MCF 10A (cell line): ENCODE results near the gene EXOSC9. TPM values are rescaled to one million over a fixed set of nuclear protein-coding genes. Genes with fewer than 3 reads are reported as not detected.

ENCODE experiments used
- BruUV-seq: library from RNA; stranded (reverse); fragments of 400-500 nt; replicated peaks from 2 replicates; lab custom pipeline; 2021; lab: Mats Ljungman, UMichigan
- CTCF ChIA-PET: fragments of 300-600 bp; sonication (Branson Sonifier 250); formaldehyde crosslinking; extraction: SDS; loops from one replicate; lab custom pipeline; 2021; ENCODE audit warnings: antibody characterized with exemption, inconsistent platforms; lab: Yijun Ruan, JAX
- POLR2A ChIA-PET: fragments of 300-600, 350-650 bp; sonication (Branson Sonifier 250); formaldehyde crosslinking; extraction: SDS; loops from one replicate; lab custom pipeline; 2020; ENCODE audit warnings: antibody characterized with exemption, inconsistent platforms; lab: Yijun Ruan, JAX
- DNase-seq: peaks from one replicate; pipeline ENCODE4 v3.0.0-alpha.2; 2018; ENCODE audit not compliant: unreplicated experiment
- H3K27ac Mint-ChIP-seq: one replicate; pipeline ENCODE4 v1.8.0; 2022; ENCODE audit warnings: mild to moderate bottlenecking, low read depth, mixed read lengths; ENCODE audit not compliant: unreplicated experiment
- H3K27me3 Mint-ChIP-seq: one replicate; pipeline ENCODE4 v1.8.0; 2022; ENCODE audit warnings: mixed read lengths; ENCODE audit not compliant: insufficient read depth, unreplicated experiment
- H3K36me3 Mint-ChIP-seq: one replicate; pipeline ENCODE4 v1.8.0; 2022; ENCODE audit warnings: mild to moderate bottlenecking, moderate library complexity, mixed read lengths; ENCODE audit not compliant: insufficient read depth, unreplicated experiment
- H3K4me1 Mint-ChIP-seq: one replicate; pipeline ENCODE4 v1.8.0; 2022; ENCODE audit warnings: mixed read lengths; ENCODE audit not compliant: insufficient read depth, unreplicated experiment
- H3K4me3 Mint-ChIP-seq: one replicate; pipeline ENCODE4 v1.8.0; 2022; ENCODE audit warnings: mild to moderate bottlenecking, moderate library complexity, mixed read lengths; ENCODE audit not compliant: unreplicated experiment
- H3K9me3 Mint-ChIP-seq: one replicate; pipeline ENCODE4 v1.8.0; 2022; ENCODE audit warnings: mixed read lengths; ENCODE audit not compliant: unreplicated experiment
- intact Hi-C: fragments of 100-400 bp; cut with micrococcal nuclease; formaldehyde crosslinking; loops from 2 replicates; pipeline ENCODE4 v1.14.1; 2022
- total RNA-seq: library from RNA; stranded (reverse); gene quantifications from 2 replicates; pipeline ENCODE4 v1.2.3, GENCODE V29; 2022
- TF ChIP-seq, protein P1 (sequence below): fragments of 200-600 bp; IDR thresholded peaks from one replicate; pipeline ENCODE4 v1.8.0; 2022; ENCODE audit warnings: antibody characterized with exemption, mild to moderate bottlenecking; ENCODE audit not compliant: unreplicated experiment

Gene EXOSC9
- total RNA-seq, 1 experiment from 2014 or later: 30.9 TPM

DNA sequence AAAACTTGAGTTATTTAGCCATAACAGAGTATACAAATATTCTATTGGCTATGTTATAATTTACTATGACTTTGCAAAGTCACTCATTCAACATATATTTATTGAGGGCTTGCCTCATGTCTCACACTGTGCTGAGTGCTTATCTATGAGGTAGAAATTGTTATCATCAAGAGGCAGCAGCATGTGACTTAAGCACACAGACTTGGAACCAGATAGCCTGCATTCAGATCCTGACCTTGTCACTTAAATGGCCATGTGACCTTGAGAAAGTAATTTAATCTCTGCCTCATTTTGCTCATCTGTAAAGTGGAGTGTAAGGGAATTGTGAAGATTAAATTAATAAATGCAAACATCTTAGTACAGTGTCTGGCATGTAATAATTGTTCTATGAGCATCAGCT lies 10.1 kb upstream of the EXOSC9 start:
- TF ChIP-seq, protein P1, sequence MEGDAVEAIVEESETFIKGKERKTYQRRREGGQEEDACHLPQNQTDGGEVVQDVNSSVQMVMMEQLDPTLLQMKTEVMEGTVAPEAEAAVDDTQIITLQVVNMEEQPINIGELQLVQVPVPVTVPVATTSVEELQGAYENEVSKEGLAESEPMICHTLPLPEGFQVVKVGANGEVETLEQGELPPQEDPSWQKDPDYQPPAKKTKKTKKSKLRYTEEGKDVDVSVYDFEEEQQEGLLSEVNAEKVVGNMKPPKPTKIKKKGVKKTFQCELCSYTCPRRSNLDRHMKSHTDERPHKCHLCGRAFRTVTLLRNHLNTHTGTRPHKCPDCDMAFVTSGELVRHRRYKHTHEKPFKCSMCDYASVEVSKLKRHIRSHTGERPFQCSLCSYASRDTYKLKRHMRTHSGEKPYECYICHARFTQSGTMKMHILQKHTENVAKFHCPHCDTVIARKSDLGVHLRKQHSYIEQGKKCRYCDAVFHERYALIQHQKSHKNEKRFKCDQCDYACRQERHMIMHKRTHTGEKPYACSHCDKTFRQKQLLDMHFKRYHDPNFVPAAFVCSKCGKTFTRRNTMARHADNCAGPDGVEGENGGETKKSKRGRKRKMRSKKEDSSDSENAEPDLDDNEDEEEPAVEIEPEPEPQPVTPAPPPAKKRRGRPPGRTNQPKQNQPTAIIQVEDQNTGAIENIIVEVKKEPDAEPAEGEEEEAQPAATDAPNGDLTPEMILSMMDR: no peak
- H3K27ac Mint-ChIP-seq: no peak overlapping the region
- no TSS peak for BruUV-seq
- no peaks in the 10 kb centered on the region for H3K27me3 Mint-ChIP-seq
- no peak overlapping the region for H3K4me3 Mint-ChIP-seq
- H3K36me3 Mint-ChIP-seq: no peaks in the 10 kb centered on the region
- peaks cover 26% of the 10 kb centered on the region for H3K4me1 Mint-ChIP-seq
- POLR2A ChIA-PET: no interaction called here
- no peaks in the 10 kb centered on the region for H3K9me3 Mint-ChIP-seq
- CTCF ChIA-PET: interaction anchor here (0.9 to 1.2 kb wide), 2 partner anchors 12 to 76 kb away, joined by 3 to 5 read pairs; no protein-coding TSS in a partner anchor
- intact Hi-C loops: no loop called here
- no peak for DNase-seq

DNA sequence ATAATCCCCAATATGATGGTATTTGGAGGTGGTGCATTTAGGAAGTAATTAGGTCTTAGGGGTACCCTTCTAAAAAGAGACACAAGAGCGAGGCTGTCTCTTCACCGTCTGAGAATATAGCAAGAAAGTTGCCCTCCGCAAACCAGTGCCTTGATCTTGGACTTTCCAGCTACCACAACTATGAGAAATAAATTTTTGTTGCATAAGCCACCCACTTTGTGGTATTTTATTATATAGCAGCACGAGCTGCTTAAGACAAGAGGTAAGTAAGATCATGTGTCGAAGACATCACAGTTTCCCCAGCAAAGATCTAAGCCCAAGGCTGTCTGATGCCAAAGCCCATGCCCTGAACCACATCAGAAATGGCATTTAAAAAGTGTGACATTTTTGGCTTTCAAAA lies 9.6 kb upstream of the EXOSC9 start:
- POLR2A ChIA-PET: interaction anchor here (0.7 kb wide), 1 partner anchor 247 kb away, joined by 3 read pairs; no protein-coding TSS in a partner anchor

DNA sequence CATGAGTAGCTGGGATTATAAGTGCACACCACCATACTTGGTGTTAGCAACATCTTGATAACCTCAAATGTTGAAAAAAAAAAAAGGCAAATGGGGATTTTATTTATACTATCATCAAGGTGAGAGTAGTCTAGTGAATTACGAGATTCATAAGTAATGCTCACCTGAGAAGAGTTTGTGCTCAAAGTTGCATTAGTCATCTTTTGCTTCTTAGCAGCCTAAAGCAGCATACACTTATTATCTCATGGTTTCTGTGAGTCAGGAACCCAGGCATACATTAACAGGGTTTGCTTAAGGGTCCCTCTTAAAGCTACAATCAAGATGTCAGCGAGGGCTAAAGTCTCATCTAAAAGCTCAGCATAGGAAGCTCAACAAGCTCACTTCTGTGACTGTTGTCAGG lies 8.2 kb upstream of the EXOSC9 start:
- H3K4me1 Mint-ChIP-seq: peaks cover 26% of the 10 kb centered on the region
- BruUV-seq: no TSS peak
- intact Hi-C loops: no loop called here
- H3K36me3 Mint-ChIP-seq: no peaks in the 10 kb centered on the region
- no peak overlapping the region for H3K27ac Mint-ChIP-seq
- no peak overlapping the region for H3K4me3 Mint-ChIP-seq
- ChIA-PET POLR2A (interaction anchor here (0.7 kb wide), 1 partner anchor 8 kb away, joined by 5 read pairs; the partner anchor contains the start of gene EXOSC9), CTCF (no interaction called here)
- no peaks in the 10 kb centered on the region for H3K9me3 Mint-ChIP-seq
- no peaks in the 10 kb centered on the region for H3K27me3 Mint-ChIP-seq
- DNase-seq: no peak
- TF ChIP-seq, protein P1: no peak

More for the DNA sequence above, 9.6 kb upstream of the EXOSC9 start:
- DNase-seq: no peak
- BruUV-seq: no TSS peak
- Mint-ChIP-seq H3K27ac (no peak overlapping the region), H3K36me3 (no peaks in the 10 kb centered on the region), H3K27me3 (no peaks in the 10 kb centered on the region), H3K9me3 (no peaks in the 10 kb centered on the region), H3K4me1 (peaks cover 26% of the 10 kb centered on the region), H3K4me3 (no peak overlapping the region)
- TF ChIP-seq, protein P1: no peak
- CTCF ChIA-PET: interaction anchor here (0.9 to 1.2 kb wide), 2 partner anchors 13 to 76 kb away, joined by 3 to 5 read pairs; no protein-coding TSS in a partner anchor
- intact Hi-C loops: no loop called here

DNA sequence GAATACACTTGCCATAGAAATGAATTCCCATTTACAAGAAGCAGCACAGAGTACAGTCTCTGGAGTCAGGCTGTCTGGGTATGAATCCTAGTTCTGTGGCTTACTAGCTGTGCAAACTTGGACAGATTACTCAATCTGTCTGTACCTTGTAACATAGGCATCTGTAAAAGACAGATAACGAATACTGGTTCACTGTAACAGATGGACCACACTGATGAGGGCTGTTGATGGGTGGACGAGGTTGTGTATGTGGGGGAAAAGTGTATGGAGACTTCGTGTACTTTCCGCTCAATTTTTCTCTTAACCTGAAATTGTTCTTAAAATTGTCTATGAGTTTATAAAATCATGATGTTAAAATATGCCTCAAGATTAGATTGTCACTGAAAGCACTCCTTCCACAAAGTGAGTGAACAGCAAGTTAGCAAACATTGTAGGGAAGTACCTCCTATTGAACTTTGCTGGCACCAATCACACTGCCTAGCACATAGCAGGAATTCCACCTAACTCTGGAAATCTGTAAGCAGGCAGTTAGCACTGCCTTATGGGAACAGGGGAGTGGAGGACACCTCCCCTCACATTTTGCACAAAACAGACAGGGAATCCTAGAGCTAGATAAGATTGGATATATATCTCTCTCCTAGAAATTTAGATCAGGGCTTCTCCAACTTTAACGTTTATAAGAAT lies 6.5 kb upstream of the EXOSC9 start:
- no peaks in the 10 kb centered on the region for H3K27me3 Mint-ChIP-seq
- no TSS peak for BruUV-seq
- H3K4me1 Mint-ChIP-seq: peaks cover 20% of the 10 kb centered on the region
- ChIA-PET CTCF (no interaction called here), POLR2A (no interaction called here)
- H3K9me3 Mint-ChIP-seq: no peaks in the 10 kb centered on the region
- H3K4me3 Mint-ChIP-seq: no peak overlapping the region
- H3K36me3 Mint-ChIP-seq: no peaks in the 10 kb centered on the region
- DNase-seq: no peak
- no peak overlapping the region for H3K27ac Mint-ChIP-seq
- intact Hi-C loops: no loop called here
- TF ChIP-seq, protein P1: no peak
